Measurements from ENCODE around the gene FHL2.
"Not testable (repeated sequence)": the region's sequence is repeated elsewhere in the genome, so short reads cannot be mapped to it uniquely, and the experiment has no call there.

FHL2 gene

GRCh38 chr2:105398336-105399206, at the start of gene FHL2:
Gene FHL2 (minus strand): TSS chr2:105399051. CDS start chr2:105386516, 12,535 bp downstream.
- no peak for DNase-seq (ENCODE audit: low read depth, low spot score)

GRCh38 chr2:105447476-105447875, 48.6 kb upstream of the FHL2 start:
- no peak for DNase-seq (ENCODE audit: low read depth, low spot score)

- no peak for DNase-seq (ENCODE audit: low read depth, low spot score)
Measured at GRCh38 chr2:105446501-105446900, 47.6 kb upstream of the FHL2 start.

- DNase-seq (ENCODE audit: low read depth, low spot score): no peak
Measured at GRCh38 chr2:105445976-105446375, 47.1 kb upstream of the FHL2 start.

GRCh38 chr2:105445498-105445897, 46.6 kb upstream of the FHL2 start:
- DNase-seq (ENCODE audit: low read depth, low spot score): no peak

GRCh38 chr2:105443617-105444598, 45.1 kb upstream of the FHL2 start:
- DNase-seq (ENCODE audit: low read depth, low spot score): no peak

- no peak for DNase-seq (ENCODE audit: low read depth, low spot score)
Measured at GRCh38 chr2:105442721-105443120, 43.9 kb upstream of the FHL2 start.

- no peak for DNase-seq (ENCODE audit: low read depth, low spot score)
Measured at GRCh38 chr2:105442056-105442455, 43.2 kb upstream of the FHL2 start.

GRCh38 chr2:105439141-105439540, 40.3 kb upstream of the FHL2 start:
- no peak for DNase-seq (ENCODE audit: low read depth, low spot score)

GRCh38 chr2:105438104-105438929, 39.5 kb upstream of the FHL2 start:
- peak; percentile 73 for DNase-seq (ENCODE audit: low read depth, low spot score)

GRCh38 chr2:105437708-105438103, 38.9 kb upstream of the FHL2 start:
- DNase-seq (ENCODE audit: low read depth, low spot score): peak; percentile 67

- no peak for DNase-seq (ENCODE audit: low read depth, low spot score)
Measured at GRCh38 chr2:105432749-105433148, 33.9 kb upstream of the FHL2 start.

GRCh38 chr2:105432044-105432399, 33.2 kb upstream of the FHL2 start:
- DNase-seq (ENCODE audit: low read depth, low spot score): no peak

- DNase-seq (ENCODE audit: low read depth, low spot score): no peak
Measured at GRCh38 chr2:105431367-105432043, 32.7 kb upstream of the FHL2 start.

GRCh38 chr2:105428387-105429018, 29.7 kb upstream of the FHL2 start:
- no peak for DNase-seq (ENCODE audit: low read depth, low spot score)

- no peak for DNase-seq (ENCODE audit: low read depth, low spot score)
Measured at GRCh38 chr2:105427485-105427884, 28.6 kb upstream of the FHL2 start.

GRCh38 chr2:105426626-105427292, 27.9 kb upstream of the FHL2 start:
- no peak for DNase-seq (ENCODE audit: low read depth, low spot score)

- no peak for DNase-seq (ENCODE audit: low read depth, low spot score)
Measured at GRCh38 chr2:105425936-105426625, 27.2 kb upstream of the FHL2 start.

- DNase-seq (ENCODE audit: low read depth, low spot score): not testable (repeated sequence)
Measured at GRCh38 chr2:105424836-105425235, 26.0 kb upstream of the FHL2 start.
